GM21825 (cell line): ENCODE results near the gene CCDC85A.

Experiments
- ATAC-seq: cut with Tn5 transposase; IDR thresholded peaks from one replicate; pipeline ENCODE4 v1.9.1; 2021; ENCODE audit warnings: mild to moderate bottlenecking, moderate library complexity; ENCODE audit not compliant: unreplicated experiment

Gene CCDC85A

GRCh38 chr2:56348392-56349210 is 164.8 kb downstream of the CCDC85A start:
- no peak for ATAC-seq

GRCh38 chr2:56357655-56358295 is 174.0 kb downstream of the CCDC85A start:
- no peak for ATAC-seq

- ATAC-seq, result no peak
Observed at GRCh38 chr2:56361844-56362243, 178.1 kb downstream of the CCDC85A start.

GRCh38 chr2:56364902-56365301 is 181.1 kb downstream of the CCDC85A start:
- no peak for ATAC-seq

- ATAC-seq, result no peak
Observed at GRCh38 chr2:56369316-56369715, 185.5 kb downstream of the CCDC85A start.

- ATAC-seq, result no peak
Observed at GRCh38 chr2:56372071-56372656, 188.4 kb downstream of the CCDC85A start.

- ATAC-seq, result no peak
Observed at GRCh38 chr2:56375251-56375650, 191.5 kb downstream of the CCDC85A start.

- no peak for ATAC-seq
Observed at GRCh38 chr2:56376699-56377665, 193.2 kb downstream of the CCDC85A start.

GRCh38 chr2:56379066-56379465 is 195.3 kb downstream of the CCDC85A start:
- no peak for ATAC-seq

- no peak for ATAC-seq
Observed at GRCh38 chr2:56380861-56381260, 197.1 kb downstream of the CCDC85A start.

- no peak for ATAC-seq
Observed at GRCh38 chr2:56382466-56382865, 198.7 kb downstream of the CCDC85A start.

GRCh38 chr2:56386657-56387056 is 202.9 kb downstream of the CCDC85A start:
- no peak for ATAC-seq

GRCh38 chr2:56390644-56391043 is 206.9 kb downstream of the CCDC85A start:
- no peak for ATAC-seq

GRCh38 chr2:56410140-56410539 is 226.3 kb downstream of the CCDC85A start:
- no peak for ATAC-seq

- no peak for ATAC-seq
Observed at GRCh38 chr2:56416500-56417176, 232.8 kb downstream of the CCDC85A start.
